HG02678 (cell line): ENCODE data around the gene R3HDM2.
"Not testable (repeated sequence)": the region's sequence is repeated elsewhere in the genome, so short reads cannot be mapped to it uniquely, and the experiment has no call there.

Source experiments
- ATAC-seq: cut with Tn5 transposase; IDR thresholded peaks from one replicate; pipeline ENCODE4 v1.9.1; 2021; ENCODE audit warnings: mild to moderate bottlenecking, moderate library complexity; ENCODE audit not compliant: unreplicated experiment

The R3HDM2 gene

GRCh38 chr12:57276233-57276632 lies 154.6 kb downstream of the R3HDM2 start:
- not testable (repeated sequence) for ATAC-seq

- no peak for ATAC-seq
These were observed 157.3 kb downstream of the R3HDM2 start for GRCh38 chr12:57273516-57273915.

- ATAC-seq: no peak
These were observed 158.3 kb downstream of the R3HDM2 start for GRCh38 chr12:57272337-57273151.

GRCh38 chr12:57270966-57271470 lies 159.8 kb downstream of the R3HDM2 start:
- no peak for ATAC-seq

- no peak for ATAC-seq
These were observed 162.6 kb downstream of the R3HDM2 start for GRCh38 chr12:57268264-57268663.

GRCh38 chr12:57266681-57267080 lies 164.2 kb downstream of the R3HDM2 start:
- ATAC-seq: no peak

GRCh38 chr12:57263096-57263495 lies 167.7 kb downstream of the R3HDM2 start:
- no peak for ATAC-seq

- no peak for ATAC-seq
These were observed 168.6 kb downstream of the R3HDM2 start for GRCh38 chr12:57262126-57262822.

- ATAC-seq: no peak
These were observed 169.4 kb downstream of the R3HDM2 start for GRCh38 chr12:57261428-57261865.

- ATAC-seq: no peak
These were observed 170.5 kb downstream of the R3HDM2 start for GRCh38 chr12:57260366-57260765.

GRCh38 chr12:57258977-57259970 lies 171.6 kb downstream of the R3HDM2 start:
- no peak for ATAC-seq

GRCh38 chr12:57255916-57256315 lies 174.9 kb downstream of the R3HDM2 start:
- ATAC-seq: no peak

GRCh38 chr12:57254506-57255280 lies 176.2 kb downstream of the R3HDM2 start:
- no peak for ATAC-seq

GRCh38 chr12:57250956-57251355 lies 179.9 kb downstream of the R3HDM2 start, which contains the start of gene STAC3:
STAC3 (minus strand) TSS chr12:57251187; CDS start chr12:57249636, 1,551 bp downstream.
- no peak for ATAC-seq

- ATAC-seq: no peak
These were observed 180.3 kb downstream of the R3HDM2 start for GRCh38 chr12:57250541-57250940.

GRCh38 chr12:57248934-57249742 lies 181.7 kb downstream of the R3HDM2 start:
- ATAC-seq: no peak

- ATAC-seq: no peak
These were observed 183.8 kb downstream of the R3HDM2 start for GRCh38 chr12:57247041-57247440.

- ATAC-seq: no peak
These were observed 186.5 kb downstream of the R3HDM2 start for GRCh38 chr12:57244312-57244696.
